ENCODE data around the gene PRODH2.
"Not testable (repeated sequence)": the region's sequence is repeated elsewhere in the genome, so short reads cannot be mapped to it uniquely, and the experiment has no call there.

Gene PRODH2

DNA sequence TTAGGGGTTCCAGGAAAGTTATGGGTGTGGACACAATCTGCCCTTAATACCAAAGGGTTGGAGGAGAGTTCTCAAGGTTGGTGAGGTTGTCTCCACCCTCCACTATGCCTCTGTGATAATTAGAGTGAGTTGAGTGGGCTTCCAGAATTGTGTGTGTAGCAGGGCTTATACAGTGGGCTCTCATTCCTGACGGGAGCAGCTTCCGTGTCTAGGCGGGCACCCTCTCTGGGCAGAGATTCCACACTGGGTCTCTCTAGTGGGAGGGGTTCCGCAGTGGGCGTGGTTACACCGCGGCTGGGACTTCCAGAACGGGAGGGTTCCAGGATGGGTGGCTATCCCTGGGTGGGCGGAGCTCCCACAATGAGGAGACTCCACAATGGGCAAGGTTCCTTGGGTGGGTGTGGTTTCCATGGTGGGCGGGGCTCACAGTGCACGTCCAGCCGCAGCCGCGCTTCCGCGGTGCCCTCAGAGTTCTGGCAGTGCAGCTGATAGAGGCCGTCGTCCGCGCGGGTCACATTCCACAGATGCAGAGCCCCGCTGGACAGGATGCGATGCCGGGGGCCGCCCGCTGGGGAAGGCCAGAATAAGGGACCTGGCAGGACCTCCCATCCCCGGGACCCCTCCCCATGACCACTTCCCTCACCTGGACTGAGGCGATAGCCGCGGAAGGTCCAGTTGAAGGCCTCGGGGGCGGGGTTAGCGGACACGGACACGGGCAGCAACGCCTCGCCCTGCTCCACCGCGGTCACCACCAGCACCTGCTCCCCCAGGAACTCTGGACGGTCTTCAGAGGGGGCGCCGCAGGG, 31.2 kb upstream of the PRODH2 start:
- no peak for DNase-seq

DNA sequence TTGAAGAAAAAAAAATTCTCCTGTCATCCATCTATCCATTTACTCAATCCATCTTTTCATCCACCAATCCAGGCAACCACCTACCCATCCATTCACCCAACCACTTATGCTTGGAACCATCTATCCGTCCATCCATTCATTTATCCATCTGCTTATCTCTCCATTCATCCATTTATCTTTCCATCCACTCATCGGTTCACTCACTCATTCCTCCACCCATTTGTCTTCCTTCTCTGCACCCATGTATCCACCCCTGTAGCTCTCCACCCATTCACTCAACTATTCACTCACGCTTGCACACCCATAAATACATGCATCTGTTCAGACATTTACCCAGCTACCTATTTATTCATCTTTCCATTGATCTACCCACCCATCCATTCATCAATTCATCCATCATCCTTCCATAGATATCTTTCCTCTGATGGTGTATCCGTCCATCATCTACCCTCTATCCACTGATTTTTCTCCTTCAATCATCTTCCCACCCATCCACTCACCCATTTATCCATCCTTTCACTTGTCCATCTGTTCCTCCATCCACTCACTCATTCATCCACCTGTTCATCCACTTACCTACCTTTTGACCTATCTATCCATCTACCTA, 30.1 kb upstream of the PRODH2 start:
- no peak for DNase-seq

DNA sequence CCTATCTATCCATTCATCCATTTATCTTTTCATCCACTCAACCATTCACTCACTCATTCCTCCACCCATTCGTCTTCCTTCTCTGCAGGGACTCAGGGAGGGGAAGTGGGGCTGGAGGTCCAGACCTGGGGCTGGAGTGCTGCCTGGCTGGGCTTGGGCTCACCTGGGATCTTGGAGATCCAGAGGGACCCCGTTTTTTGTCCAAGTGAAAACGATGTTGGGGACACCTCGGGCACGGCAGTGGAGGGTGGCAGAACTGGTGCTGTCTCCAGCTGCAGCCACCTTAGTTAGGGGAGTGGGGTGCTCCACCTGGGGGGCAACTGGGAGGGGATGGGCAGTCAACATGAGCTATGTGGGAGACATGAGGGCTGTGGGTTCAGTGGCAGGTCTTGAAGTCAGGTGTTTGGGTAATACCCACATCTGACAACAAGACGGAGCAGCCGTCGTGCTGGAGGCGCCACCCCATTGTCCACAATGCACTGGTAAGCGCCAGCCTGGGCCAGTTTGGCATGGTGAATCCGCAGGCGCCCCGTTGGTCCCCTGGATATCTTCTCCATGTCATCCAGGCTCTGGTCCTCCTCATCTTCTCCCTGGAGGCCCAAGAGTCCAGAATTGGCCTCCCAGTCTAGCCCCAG, 29.4 kb upstream of the PRODH2 start:
- no peak for DNase-seq

DNA sequence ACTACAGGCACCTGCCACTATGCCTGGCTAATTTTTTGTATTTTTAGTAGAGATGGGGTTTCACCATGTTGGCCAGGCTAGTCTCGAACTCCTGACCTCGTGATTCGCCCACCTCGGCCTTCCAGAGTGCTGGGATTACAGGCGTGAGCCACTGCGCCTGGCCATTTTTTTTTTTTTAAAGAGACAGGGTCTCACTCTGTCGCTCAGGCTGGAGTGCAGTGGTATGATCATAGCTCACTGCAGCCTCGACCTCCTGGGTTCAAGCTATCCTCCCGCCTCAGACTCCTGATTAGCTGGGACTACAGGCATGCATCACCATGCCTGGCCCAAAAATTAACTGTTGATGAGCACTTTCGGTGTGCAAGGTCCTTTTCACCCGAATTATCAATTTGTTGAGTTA, 23.5 kb upstream of the PRODH2 start:
- not testable (repeated sequence) for DNase-seq

DNA sequence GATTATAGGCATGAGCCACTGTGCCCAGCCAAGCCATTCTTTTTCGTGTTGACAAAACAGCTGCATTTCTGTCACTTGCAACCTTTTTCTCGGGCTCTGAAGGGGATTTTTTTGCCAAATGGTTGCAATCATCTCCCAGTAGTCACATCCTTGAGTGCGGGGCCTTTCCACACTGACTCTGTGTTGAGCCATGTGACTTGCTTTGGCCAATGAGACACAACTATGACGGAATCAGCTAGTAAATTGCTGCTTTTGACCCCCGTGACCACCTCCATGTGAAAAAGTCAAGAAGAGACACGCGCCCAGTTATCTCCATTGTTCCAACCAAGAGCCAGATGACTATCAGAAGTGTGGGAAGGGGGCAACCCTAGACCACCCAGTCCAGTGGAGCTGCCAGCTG, 21.3 kb upstream of the PRODH2 start:
- DNase-seq = no peak

DNA sequence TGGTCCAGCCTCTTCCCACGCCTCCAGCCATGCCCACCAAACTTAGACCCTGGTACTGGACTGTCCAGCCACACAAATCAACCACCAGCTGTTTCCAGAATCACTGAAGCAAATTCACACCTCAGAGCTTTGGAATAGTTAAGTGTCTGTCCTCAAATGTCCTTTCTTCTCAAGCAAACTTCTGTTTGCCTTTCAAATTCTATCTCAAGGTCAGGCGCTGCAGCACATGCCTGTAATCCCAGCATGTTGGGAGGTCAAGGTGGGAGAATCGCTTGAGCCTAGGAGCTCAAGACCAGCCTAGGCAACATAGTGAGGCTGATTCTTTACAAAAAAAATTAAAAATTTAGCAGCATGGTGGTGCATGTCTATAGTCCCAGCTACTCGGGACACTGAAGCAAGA, 19.4 kb upstream of the PRODH2 start:
- no peak for DNase-seq

DNA sequence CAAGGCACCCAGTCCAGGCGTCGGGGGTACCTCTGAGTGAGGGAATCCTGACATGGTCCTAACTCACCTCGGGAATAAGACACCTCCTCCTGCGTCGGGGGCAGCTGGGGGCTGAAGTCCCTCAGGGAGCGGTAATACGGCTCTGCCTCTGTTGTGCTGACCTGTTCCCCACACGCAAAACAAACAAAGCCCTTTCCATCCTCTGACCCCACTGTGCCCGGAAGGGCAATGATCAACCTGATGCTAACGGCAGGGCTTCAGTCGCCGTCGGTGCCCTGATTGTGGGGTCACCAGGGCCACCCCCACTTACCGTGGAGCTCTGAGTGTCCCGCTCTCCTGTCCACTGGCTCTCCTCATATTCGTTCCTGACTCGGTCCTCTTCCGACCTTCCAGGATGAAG, 18.3 kb upstream of the PRODH2 start:
- DNase-seq = no peak

DNA sequence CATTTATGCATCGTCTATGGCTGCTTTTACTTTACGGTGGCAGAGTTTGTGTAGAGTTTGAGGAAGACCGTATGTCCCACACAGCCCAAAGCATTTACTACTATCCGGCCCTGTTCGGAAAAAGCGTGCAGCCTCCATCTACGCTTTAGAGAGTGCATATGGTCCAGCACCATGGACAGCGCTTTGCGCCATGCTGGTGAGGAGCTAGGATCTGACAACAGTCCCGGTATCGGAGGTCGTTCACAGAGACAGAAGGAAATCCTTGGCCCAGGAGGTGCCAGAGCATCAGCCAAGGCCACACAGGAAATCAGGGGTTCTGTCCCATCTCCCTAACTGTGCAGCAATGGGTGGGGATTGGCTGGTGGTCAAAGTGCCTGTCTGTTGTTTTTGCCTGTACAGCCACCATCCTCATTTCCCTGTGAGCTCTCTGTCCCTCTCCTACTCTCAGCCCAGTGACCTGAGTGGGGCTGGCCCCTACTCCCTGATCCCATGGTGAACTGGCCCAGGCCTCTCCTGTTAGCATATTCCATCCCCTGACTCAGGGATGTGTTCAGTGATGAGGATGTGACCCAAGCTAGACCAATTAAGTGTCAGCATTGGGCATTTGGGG, 16.2 kb upstream of the PRODH2 start:
- peak; percentile 62 for DNase-seq

DNA sequence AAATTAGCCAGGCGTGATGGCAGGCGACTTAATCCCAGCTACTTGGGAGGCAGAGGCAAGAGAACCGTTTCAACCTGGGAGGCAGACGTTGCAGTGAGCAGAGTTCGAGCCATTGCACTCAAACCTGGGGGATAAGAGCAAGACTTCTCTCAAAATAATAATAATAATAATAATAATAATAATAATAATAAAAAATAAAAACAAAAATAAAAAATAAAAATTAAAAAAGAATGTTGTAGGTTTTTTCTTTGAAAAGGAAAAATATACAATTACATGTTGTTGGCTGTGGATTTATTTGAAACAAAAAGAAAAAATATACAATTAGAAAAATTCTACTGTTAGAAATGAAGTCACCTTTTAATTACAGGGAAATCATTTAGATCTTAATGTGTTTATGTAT, 11.5 kb upstream of the PRODH2 start:
- no peak for DNase-seq

DNA sequence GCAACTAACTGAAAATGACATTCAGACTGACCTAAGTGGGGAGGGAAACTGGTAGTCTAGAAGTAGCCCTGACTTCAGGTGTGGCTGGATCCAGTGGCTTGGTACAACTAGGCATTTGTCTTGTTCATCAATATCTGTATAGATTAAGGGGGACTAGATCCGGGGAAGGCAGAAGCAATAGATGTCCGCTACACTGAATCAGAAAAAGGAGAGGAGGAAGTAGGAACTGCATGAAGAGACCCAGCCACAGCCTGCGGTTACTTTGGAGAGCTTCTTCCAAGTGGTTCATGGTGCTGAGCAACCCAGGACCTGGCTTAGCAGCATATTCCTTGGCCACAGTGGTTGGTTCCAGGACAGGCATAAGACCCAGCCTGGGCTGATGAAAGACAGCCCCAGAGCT, 9.9 kb upstream of the PRODH2 start:
- DNase-seq = no peak

DNA sequence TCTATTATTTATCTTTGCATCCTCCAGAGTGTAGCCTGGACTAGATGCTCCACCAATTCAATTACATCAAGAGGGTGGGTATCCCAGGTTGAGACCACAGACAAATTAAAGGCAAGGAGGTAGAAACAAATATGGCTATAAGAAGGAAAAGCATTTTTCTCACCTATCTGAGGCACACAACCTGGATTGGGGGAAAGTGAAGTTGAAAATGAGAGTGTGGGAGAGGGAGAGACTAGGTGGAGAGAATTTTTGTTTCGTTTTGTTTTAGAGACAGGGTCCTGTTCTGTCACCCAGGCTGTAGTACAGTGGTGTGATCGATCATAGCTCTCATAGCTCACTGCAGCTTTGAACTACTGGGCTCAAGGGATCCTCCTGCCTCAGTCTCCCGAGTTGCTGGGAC, 5.8 kb upstream of the PRODH2 start:
- no peak for DNase-seq

DNA sequence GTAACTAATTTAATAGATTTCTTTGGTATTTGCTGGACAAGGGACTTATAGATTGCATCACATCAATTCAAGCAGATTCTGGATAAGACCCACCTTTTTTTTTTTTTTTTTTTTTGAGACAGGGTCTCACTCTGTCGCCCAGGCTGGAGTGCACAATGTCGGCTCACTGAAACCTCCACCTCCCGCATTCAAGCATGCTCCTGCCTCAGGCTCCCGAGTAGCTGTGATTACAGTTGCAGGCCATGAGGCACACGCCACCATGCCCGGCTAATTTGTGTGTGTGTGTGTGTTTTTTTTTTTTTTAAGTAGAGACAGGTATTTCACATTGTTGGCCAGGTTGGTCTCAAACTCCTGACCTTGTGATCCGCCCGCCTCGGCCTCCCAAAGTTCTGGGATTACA, 4.2 kb upstream of the PRODH2 start:
- no peak for DNase-seq

DNA sequence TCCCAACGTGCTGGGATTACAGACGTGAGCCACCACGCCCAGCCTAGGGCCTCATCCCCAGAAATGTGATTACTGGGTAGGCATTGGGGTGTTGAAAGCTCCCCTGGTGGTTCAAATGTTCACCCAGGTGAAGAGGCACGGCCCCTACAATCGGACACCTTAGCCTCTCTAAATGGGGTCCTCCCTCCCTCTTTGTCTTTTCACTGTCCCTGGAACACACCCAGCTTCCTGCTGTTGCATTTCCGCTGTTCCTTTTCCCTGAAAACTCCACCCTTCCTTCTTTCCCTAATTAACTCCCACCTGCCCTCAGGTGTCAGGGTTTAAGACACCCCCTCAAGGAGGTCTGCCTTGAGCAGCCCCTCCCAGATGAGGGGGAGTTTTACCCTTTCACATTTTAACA, 3.6 kb upstream of the PRODH2 start:
- DNase-seq = no peak

DNA sequence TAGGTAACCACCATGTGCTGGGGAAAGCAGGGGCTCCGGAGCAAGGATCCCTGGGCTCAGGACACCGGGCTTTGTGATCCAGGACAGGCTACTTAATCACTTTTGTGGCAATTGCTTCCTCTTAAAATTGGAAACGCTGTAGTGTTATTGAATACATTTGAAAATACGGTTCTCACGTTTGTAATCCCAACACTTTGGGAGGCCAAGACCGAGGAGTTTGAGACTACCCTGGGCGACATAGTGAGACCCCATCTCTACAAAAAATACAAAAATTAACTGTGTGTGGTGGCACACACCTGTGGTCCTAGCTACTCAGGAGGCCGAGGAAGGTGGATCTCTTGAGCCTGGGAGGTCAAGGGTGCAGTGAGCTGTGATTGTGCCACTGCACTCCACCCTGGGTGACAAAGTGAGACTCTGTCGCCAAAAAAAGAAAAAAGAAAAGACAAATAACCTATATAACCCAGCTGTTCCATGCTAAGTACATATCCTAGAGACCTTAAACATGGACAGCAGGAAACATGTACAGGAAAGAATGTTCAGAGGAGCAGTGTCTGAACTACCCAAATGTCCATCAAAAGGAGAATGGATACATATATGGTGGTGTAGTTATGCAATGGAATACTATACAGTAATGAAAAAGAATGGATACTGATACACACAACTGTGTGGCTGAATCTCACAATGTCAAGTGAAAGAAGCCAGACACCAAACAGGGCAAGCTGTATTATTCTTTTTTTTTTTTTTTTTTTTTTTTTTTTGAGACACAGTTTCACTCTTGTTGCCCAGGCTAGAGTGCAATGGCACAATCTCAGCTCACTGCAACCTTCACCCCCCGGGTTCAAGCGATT, 622 bp upstream of the PRODH2 start:
- no peak for DNase-seq

DNA sequence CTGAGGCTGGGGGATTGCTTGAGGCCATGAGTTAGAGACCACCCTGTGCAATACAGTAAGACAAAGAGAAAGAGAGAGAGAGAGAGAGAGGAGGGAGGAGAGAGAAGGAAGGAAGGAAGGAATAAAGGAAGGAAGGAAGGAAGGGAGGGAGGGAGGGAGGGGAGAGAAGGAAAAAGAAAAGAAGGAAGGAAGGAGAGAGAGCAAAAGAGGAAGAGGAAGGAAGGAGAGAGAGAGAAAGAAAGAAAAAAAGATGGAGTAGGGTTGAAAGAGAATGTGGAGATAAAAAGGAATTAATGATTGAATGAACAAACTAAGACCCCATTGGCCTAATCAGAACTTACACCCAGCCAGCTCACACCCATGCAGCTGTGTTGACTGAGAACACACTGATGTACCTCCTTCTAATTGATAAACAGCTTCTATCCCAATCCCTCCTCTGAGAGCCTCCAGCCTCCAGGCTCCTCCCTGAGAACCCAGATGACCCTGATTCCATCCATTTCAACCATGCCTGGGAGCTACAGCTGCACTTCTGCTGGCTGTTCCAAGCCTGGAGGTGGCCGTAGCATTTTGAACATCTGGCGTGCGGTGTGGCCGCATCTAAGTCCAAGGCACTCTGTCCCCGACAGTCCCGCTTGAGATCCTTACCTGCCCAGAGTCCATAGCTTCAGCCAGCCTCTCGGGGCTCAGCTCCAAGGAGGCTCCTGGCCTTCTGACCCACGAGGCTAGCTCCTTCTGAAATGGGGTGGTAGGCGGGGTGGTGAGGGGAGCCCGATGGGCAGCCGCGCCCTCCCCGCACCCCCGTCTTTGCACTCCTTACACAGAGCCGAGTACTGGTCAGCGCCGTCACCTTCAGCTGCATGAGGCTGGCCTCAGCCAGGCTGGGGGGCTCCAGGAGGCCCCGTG, 1.1 kb downstream of the PRODH2 start:
- no peak for DNase-seq

DNA sequence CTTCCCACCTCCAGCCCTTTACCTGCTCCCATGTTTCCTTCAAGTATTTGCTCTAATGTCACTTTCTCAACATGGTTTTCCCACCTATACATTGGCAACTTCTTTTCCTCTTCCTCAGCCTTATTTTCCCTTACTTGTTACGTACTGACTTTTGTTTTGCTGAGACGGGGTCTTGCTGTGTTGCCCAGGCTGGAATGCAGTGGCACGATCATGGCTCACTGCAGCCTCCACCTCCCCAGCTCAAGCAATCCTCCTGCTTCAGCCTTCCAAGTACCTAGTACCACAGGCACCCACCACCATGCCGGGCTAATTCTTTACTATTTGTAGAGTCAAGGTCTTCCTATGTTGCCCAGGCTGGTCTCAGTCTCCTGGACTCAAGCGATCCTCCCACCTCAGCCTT, 5.0 kb downstream of the PRODH2 start:
- no peak for DNase-seq

DNA sequence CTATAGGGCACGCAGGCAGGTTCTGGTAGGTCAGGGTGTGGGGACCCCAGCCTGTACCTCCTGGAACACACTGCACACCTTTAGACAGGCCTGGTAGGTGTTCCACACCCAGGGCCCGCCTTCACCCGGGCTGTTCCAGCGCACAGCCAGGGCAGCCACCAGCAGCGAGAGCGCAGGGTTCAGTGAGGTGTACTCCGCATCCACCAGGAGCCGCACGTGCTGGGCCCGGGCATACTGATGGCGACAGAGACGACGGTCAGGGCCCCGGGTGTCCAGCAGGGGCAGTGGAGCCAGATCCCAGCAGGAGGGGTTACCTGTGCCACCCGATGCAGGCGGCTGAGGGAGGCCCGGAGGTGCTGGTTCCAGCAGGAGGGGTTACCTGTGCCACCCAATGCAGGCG, 6.0 kb downstream of the PRODH2 start:
- no peak for DNase-seq

DNA sequence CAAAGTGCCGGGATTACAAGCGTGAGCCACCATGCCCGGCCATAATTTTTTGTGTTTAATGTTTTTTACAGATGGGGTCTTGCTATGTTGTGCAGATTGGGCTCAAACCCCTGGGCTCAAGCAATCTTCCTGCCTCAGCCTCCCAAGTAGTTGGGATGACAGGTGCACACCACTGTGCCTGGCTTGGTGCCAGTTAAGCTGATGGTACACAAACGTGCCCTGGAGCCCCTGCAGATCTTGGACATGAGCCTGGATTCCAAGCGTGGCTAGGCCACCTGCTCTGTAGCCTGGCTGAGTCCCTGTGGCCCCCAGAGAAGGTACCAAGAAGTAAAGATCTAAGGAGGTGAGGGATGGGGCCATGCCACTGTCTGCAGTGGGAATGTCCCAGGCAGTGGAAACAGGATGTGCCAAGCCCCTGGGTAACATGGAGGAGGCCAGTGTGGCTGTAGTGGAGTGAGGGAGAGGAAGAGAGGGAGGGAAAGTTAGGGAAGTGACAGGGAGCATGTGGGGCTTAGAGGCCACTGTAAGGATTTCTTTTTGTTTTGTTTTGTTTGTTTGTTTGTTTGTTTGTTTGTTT, 7.0 kb downstream of the PRODH2 start:
- DNase-seq = no peak

DNA sequence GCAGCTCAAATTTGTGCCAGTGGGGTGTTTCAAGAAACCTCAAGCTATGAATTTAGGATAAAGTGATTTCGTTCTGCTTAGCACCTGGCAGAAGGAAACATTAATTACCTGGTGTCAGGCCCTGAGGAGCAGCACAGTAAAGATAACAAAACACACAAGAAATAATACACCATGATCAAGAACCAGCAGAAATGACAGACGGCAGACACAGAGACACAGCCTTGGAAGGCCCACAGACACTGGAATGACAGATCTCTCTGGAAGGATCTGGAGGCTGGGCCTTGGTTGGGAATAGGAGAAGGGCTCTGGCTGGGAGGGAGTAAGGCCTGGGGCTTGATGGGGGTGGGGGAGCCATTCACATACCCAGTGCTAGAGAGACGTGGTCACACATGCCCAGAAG, 10.8 kb downstream of the PRODH2 start:
- no peak for DNase-seq

DNA sequence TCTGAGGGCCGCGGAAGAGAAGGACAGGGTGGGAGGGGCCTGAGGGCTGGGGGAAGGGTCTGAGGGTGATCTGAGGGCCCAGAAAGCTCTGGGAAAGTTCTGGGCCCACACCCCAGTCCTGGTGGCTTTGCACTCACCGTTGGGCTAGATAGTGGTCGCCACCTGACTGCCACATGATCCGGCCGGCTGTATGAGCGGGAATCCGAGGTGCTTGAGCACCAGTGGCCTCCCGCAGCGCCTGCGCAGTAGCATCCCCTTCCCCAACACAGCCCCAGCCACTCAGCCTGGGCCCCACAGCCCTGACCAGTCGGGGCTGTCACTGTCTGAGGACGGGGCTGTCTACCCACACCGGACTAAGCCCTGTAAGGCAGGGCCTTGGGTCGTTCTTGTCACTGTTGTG, 15.0 kb downstream of the PRODH2 start:
- no peak for DNase-seq
